Left ventricle myocardium inferior (tissue), 1 donor: ENCODE measurements around the gene DMRTB1. TPM values are rescaled to one million over a fixed set of nuclear protein-coding genes. Genes with fewer than 3 reads are reported as not detected.

ENCODE experiments used
- DNase-seq: peaks from one replicate; pipeline ENCODE4 v3.0.0-alpha.2; 2020
- H3K27ac ChIP-seq: fragments of 200-600 bp; replicated peaks from 2 replicates; pipeline ENCODE4 v1.8.0; 2021
- H3K27me3 ChIP-seq: fragments of 200-600 bp; 2 replicates; pipeline ENCODE4 v1.8.0; 2021; ENCODE audit warnings: low read depth
- H3K36me3 ChIP-seq: fragments of 200-600 bp; 2 replicates; pipeline ENCODE4 v1.8.0; 2021
- H3K4me1 ChIP-seq: fragments of 200-600 bp; 2 replicates; pipeline ENCODE4 v1.8.0; 2021
- H3K4me3 ChIP-seq: fragments of 200-600 bp; 2 replicates; pipeline ENCODE4 v1.8.0; 2021; ENCODE audit warnings: mild to moderate bottlenecking, moderate library complexity
- H3K9me3 ChIP-seq: fragments of 200-600 bp; replicated peaks from 2 replicates; pipeline ENCODE4 v1.8.0; 2021
- intact Hi-C: fragments of 100-400 bp; cut with micrococcal nuclease; formaldehyde crosslinking; loops from one replicate; pipeline ENCODE4 v1.11.0; 2022
- total RNA-seq: library from RNA; stranded (reverse); fragmentation: NEBNext Ultra II Directional; extraction: Animal tissue kit (Norgen Biotek cat#: 25700); gene quantifications from one replicate; pipeline ENCODE4 v1.2.1, GENCODE V29; 2021
- TF ChIP-seq, protein P1 (sequence below): fragments of 200-600 bp; IDR thresholded peaks from 2 replicates; pipeline ENCODE4 v1.8.0; 2021; ENCODE audit warnings: antibody characterized with exemption, mild to moderate bottlenecking, borderline replicate concordance
- donor health status: DM: no; HTN: yes; CAD: no; lungs with severe emphysema.

DMRTB1 gene
- total RNA-seq, 1 donor from 2014 or later = not detected

DNA sequence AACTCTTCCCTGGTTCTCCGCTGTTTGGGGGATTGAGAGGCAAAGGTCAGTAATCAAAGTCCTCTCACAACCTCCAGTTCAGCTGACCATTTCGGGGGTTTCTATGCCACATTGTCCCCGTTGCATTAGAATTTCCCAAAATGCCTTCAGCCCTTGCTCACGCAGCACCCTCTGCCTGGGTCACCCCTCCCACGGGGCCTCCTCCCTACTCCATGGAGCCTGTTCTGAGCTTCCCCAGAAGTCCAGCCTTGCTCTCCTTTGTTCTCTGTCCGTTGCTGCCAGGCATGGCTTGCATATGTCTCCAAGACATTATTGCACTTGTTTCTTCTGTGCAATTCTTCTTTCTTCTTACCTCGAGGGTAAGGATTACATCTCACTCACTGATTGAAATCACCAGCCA is 16.5 kb downstream of the DMRTB1 start:
- H3K9me3 ChIP-seq = no peaks in the 10 kb centered on the region
- no peaks in the 10 kb centered on the region for H3K36me3 ChIP-seq
- TF ChIP-seq, protein P1, sequence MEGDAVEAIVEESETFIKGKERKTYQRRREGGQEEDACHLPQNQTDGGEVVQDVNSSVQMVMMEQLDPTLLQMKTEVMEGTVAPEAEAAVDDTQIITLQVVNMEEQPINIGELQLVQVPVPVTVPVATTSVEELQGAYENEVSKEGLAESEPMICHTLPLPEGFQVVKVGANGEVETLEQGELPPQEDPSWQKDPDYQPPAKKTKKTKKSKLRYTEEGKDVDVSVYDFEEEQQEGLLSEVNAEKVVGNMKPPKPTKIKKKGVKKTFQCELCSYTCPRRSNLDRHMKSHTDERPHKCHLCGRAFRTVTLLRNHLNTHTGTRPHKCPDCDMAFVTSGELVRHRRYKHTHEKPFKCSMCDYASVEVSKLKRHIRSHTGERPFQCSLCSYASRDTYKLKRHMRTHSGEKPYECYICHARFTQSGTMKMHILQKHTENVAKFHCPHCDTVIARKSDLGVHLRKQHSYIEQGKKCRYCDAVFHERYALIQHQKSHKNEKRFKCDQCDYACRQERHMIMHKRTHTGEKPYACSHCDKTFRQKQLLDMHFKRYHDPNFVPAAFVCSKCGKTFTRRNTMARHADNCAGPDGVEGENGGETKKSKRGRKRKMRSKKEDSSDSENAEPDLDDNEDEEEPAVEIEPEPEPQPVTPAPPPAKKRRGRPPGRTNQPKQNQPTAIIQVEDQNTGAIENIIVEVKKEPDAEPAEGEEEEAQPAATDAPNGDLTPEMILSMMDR = no peak
- H3K27me3 ChIP-seq = peaks cover 59% of the 10 kb centered on the region
- H3K27ac ChIP-seq = no peak overlapping the region
- peaks cover under 1% of the 10 kb centered on the region for H3K4me1 ChIP-seq
- intact Hi-C loops = no loop called here
- H3K4me3 ChIP-seq = no peak overlapping the region
- no peak for DNase-seq

DNA sequence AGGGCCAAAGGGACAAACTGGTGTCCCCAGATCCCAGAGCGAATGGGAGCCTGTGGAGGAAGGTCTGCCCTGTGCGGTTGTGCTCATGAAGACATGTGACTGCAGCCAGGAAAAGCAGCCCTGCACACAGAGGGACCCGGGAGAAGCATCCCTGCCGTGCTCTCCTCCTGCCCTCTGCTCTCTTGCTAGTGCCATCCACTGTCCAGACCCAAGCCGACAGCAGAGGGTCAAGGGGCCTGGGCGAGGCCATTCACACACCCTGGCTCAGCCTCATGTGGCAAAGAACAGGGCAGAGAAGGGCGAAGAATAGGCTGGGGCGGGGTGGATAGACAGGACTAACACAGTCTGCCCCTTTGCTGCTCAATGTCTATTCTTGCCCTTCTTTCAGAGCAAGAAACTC is 17.4 kb downstream of the DMRTB1 start:
- Histone ChIP-seq H3K4me1 (no peaks in the 10 kb centered on the region), H3K4me3 (no peak overlapping the region), H3K27ac (no peak overlapping the region), H3K27me3 (peaks cover 59% of the 10 kb centered on the region), H3K36me3 (no peaks in the 10 kb centered on the region), H3K9me3 (no peaks in the 10 kb centered on the region)
- TF ChIP-seq, protein P1 = no peak
- intact Hi-C loops = no loop called here
- DNase-seq = no peak

DNA sequence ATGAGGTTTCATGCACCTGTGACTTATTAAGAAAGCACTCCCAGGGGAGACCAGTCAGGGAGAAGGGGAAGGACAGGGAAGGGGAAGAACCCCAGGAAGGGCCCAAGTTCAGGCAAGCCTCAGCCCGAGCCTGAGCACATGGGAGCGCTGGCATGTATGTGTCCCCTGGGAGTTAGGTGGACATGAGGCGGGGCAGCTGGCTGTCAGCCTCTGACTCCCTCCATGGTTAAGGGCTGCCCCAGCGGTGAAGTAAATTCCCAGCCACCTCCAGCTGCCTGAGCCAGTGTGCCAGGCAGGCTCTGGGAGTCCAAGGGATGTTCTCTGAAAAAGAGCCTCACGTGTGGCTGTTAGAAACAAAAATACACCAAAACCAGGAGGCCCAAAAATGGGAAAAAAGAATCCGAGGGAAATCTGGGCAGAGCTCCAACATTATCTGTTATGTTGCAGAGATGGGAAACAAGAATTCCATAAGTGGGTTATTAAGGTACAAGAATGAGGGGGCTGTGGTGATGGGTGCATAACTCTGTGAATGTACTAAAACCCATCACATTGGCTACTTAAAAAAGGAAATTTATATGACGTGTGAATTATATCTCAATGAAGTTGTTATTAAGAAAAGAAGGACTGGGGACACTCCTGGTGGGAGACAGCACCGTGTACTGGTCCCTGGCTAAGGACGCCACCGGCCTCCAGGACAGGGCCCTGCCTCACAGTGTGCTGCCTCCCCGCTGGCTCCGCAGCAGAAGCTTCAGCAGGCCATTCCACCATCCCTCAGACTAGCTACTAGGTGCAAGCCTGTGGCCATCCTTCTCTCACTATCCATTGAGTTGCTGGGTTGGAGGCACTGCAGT is 18.7 kb downstream of the DMRTB1 start:
- intact Hi-C loops = no loop called here

DNA sequence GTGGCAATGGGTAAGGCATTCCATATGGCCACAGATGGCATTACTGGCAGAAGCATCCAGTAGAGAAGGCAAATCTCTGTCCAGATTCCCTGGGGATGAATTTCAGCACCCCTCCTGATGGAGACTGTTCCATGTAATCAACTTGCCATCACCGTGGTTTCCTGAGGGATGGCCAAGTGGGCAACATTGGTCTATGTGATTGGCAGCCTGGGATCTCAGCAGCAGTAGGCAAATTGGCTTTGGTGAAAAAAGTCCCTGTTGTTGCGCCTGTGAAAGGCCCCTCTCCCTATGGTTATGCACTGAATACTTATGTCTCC is 19.3 kb downstream of the DMRTB1 start:
- H3K4me1 ChIP-seq = no peaks in the 10 kb centered on the region
- H3K27me3 ChIP-seq = peaks cover 77% of the 10 kb centered on the region
- no peaks in the 10 kb centered on the region for H3K9me3 ChIP-seq
- H3K4me3 ChIP-seq = no peak overlapping the region
- no peak for DNase-seq
- intact Hi-C loops = no loop called here
- H3K27ac ChIP-seq = no peak overlapping the region
- TF ChIP-seq, protein P1 = no peak
- no peaks in the 10 kb centered on the region for H3K36me3 ChIP-seq

More for the DNA sequence above, 18.7 kb downstream of the DMRTB1 start:
- Histone ChIP-seq H3K4me3 (no peak overlapping the region), H3K9me3 (no peaks in the 10 kb centered on the region), H3K27ac (no peak overlapping the region), H3K36me3 (no peaks in the 10 kb centered on the region), H3K4me1 (no peaks in the 10 kb centered on the region), H3K27me3 (peaks cover 72% of the 10 kb centered on the region)
- no peak for DNase-seq
- TF ChIP-seq, protein P1 = no peak

DNA sequence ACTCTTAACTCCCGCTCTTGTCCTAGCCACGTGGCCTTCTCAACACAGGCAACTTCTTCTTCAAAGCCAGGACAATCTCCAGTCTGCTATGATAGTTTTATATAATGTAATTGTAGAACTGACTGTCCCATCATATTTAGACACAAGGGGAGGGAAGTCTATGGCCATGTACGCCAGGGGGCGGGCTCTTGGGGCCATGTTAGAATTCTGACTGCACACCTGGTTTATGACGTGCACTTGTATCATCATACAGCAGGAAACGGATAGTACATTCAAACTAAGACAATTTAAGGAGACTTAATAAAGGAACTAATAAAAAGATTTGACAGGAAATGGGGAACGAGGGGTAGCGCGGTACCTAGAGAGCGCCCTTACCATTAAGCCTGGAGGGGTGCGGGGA is 21.5 kb downstream of the DMRTB1 start:
- Histone ChIP-seq H3K9me3 (no peaks in the 10 kb centered on the region), H3K27me3 (peaks cover 97% of the 10 kb centered on the region), H3K4me3 (no peak overlapping the region), H3K27ac (no peak overlapping the region), H3K36me3 (no peaks in the 10 kb centered on the region), H3K4me1 (no peaks in the 10 kb centered on the region)
- intact Hi-C loops = no loop called here
- DNase-seq = no peak
- TF ChIP-seq, protein P1 = no peak
